Measurements from ENCODE around the gene TRIM44.

The TRIM44 gene

DNA sequence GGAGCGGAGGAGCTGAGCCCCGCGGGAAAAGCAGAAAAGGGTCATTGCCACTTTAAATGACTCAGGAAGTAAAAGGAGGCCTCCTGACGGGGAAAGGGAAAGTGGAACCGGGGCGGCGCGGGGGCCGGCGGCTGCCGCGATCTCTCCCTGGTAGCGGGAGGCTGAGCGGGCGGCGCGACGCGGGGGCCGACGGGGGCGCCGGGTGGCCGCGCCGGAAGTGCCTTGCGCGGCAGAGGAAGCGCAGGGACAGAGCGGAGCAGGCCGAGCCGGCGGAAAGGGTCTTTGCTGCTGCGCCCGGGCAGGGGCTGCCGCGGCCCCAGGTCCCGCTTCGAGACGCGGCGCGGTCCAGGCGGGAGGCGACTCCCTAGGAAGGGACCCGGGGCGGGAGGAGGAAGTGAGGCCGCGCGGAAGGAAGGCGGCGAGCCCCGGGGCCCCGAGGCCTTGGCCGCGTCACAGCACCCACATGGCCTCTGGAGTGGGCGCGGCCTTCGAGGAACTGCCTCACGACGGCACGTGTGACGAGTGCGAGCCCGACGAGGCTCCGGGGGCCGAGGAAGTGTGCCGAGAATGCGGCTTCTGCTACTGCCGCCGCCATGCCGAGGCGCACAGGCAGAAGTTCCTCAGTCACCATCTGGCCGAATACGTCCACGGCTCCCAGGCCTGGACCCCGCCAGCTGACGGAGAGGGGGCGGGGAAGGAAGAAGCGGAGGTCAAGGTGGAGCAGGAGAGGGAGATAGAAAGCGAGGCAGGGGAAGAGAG is at the start of gene TRIM44:
TSS of gene TRIM44 (plus strand) at position 127 of the 759 bp plus-strand sequence. CDS start at position 464, 337 bp downstream.
- TF ChIP-seq POLR2A (IDR thresholded peaks at IDR 0.05; ENCODE audit: low read length) (no peak), GATA1 (IDR thresholded peaks at IDR 0.05; ENCODE audit: low read depth, low read length) (no peak)
- DNase-seq = peak; percentile 82 to 83

DNA sequence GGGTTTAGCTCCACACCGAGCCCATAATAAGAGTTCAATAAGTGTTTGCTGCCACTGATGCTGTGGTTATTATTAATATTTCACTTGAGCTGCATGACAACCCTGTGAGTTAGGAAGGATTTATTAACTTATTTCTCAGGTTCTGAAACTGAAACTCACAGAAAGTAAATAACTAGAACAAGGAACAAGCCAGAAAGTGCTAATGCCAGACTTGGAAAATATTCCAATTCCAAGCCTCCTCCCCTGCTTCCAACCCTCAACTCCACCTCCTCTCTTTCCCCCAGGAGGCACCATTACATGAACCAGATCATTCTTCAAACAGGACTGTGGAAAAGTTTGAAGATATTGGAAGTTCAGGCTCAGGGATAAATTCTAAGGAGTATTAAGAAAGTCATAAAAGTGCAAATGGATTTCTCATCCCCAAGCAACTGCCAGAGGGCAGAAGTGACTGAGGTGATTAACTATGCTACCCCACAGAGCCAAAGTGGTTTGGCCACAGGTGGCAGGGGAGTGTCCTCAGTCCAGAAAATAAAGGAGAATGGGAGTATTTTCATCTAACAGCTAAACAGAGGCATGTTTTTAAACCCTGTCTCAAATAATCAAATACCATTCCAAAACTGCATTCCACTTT is 47.5 kb upstream of the TRIM44 start:
- no peak for TF ChIP-seq POLR2A (IDR thresholded peaks at IDR 0.05; ENCODE audit: low read length)
- no peak for TF ChIP-seq GATA1 (IDR thresholded peaks at IDR 0.05; ENCODE audit: low read depth, low read length)
- DNase-seq = no peak

- no peak for TF ChIP-seq POLR2A (IDR thresholded peaks at IDR 0.05; ENCODE audit: low read length)
- no peak for TF ChIP-seq GATA1 (IDR thresholded peaks at IDR 0.05; ENCODE audit: low read depth, low read length)
- peak; percentile 58 to 79 for DNase-seq
Observed at GRCh38 chr11:35615921-35616900, 46.4 kb upstream of the TRIM44 start.

GRCh38 chr11:35617316-35617686 is 45.3 kb upstream of the TRIM44 start:
- TF ChIP-seq POLR2A (IDR thresholded peaks at IDR 0.05; ENCODE audit: low read length) = no peak
- TF ChIP-seq GATA1 (IDR thresholded peaks at IDR 0.05; ENCODE audit: low read depth, low read length) = no peak
- DNase-seq = no peak

- DNase-seq = peak; percentile 21 to 32
Observed at GRCh38 chr11:35617687-35618496, 44.7 kb upstream of the TRIM44 start, which contains the start of gene FJX1. Gene FJX1 (plus strand): TSS chr11:35618460. CDS start chr11:35618637, 177 bp downstream.

GRCh38 chr11:35618497-35619115 is 44.0 kb upstream of the TRIM44 start:
- TF ChIP-seq POLR2A (IDR thresholded peaks at IDR 0.05; ENCODE audit: low read length) (no peak), GATA1 (IDR thresholded peaks at IDR 0.05; ENCODE audit: low read depth, low read length) (no peak)
- peak; percentile 31 to 32 for DNase-seq

More at GRCh38 chr11:35617687-35618496, 44.7 kb upstream of the TRIM44 start, which contains the start of gene FJX1:
- TF ChIP-seq POLR2A (IDR thresholded peaks at IDR 0.05; ENCODE audit: low read length) = no peak
- no peak for TF ChIP-seq GATA1 (IDR thresholded peaks at IDR 0.05; ENCODE audit: low read depth, low read length)

- peak; percentile 68 to 82 for DNase-seq
- no peak for TF ChIP-seq GATA1 (IDR thresholded peaks at IDR 0.05; ENCODE audit: low read depth, low read length)
- TF ChIP-seq POLR2A (IDR thresholded peaks at IDR 0.05; ENCODE audit: low read length) = no peak
Observed at GRCh38 chr11:35619116-35619854, 43.3 kb upstream of the TRIM44 start.

GRCh38 chr11:35619855-35620640 is 42.5 kb upstream of the TRIM44 start:
- DNase-seq = no peak
- TF ChIP-seq GATA1 (IDR thresholded peaks at IDR 0.05; ENCODE audit: low read depth, low read length) (no peak), POLR2A (IDR thresholded peaks at IDR 0.05; ENCODE audit: low read length) (no peak)

DNA sequence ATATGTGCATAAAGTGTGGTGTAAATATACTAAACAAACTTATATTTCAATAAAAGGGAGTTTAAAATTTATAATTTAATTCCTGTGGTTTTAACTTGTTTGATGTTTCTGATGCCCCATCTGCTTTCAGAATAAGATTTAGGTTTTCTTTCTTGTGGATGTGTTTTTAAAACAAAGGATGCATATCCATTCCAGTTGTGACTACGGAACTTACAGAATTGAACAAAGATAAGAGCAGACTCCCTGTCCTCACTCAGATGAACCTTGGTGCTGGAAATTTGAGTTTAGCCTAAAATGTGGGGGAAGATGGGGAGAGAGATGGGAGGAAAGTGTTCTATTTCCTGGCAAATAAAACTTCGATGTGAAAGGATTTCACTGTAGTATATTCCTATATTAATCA is 41.8 kb upstream of the TRIM44 start:
- no peak for DNase-seq
- TF ChIP-seq GATA1 (IDR thresholded peaks at IDR 0.05; ENCODE audit: low read depth, low read length) = no peak
- TF ChIP-seq POLR2A (IDR thresholded peaks at IDR 0.05; ENCODE audit: low read length) = no peak

- no peak for TF ChIP-seq POLR2A (IDR thresholded peaks at IDR 0.05; ENCODE audit: low read length)
- TF ChIP-seq GATA1 (IDR thresholded peaks at IDR 0.05; ENCODE audit: low read depth, low read length) = no peak
- no peak for DNase-seq
Observed at GRCh38 chr11:35621620-35622019, 41.0 kb upstream of the TRIM44 start.

- DNase-seq = no peak
- no peak for TF ChIP-seq POLR2A (IDR thresholded peaks at IDR 0.05; ENCODE audit: low read length)
Observed at GRCh38 chr11:35622070-35622469, 40.5 kb upstream of the TRIM44 start.
